ENCODE data around the gene MYO18A.

MYO18A gene

DNA sequence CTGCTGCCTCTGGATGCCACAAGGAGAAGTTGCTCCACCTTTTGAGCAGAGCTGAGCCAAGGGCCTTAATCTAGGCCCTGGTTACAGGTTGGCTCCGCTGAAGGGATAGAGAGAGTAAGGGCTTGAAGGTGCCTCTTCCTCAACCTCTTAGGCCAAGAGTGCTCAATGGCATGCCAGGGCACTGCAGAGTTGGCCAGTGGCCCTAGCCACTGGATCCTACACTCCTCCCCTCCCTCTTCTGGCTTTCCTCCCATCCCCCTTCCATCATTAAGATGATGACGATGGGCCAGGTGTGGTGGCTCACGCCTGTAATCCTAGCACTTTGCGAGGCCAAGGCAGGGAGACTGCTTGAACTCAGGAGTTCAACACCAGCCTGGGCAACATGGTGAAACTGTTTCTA is 50.5 kb downstream of the MYO18A start:
- DNase-seq (ENCODE audit: low spot score): no peak

DNA sequence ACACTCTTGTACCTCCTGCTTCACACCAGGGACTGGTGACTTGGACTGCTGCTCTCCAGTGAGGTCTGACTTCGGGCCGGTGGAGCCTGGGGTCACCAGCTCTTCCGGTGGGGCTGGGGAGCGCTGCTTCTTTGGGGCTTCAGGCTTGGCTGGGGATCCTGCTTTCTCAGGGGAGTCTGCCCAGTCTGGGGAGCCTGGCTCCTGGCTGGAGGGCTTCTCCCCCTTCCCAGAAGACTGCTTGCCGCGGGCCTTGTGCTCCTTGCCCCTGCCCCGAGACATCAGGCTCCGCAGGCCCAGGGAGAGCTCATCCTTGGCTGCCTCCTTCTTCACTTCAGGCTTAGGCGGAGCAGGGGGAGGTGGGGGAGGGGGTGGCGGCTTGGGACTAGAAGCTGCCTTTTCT is 52.4 kb downstream of the MYO18A start:
- no peak for DNase-seq (ENCODE audit: low spot score)

- no peak for DNase-seq (ENCODE audit: low spot score)
These were observed 53.8 kb downstream of the MYO18A start for GRCh38 chr17:29126268-29126930.

DNA sequence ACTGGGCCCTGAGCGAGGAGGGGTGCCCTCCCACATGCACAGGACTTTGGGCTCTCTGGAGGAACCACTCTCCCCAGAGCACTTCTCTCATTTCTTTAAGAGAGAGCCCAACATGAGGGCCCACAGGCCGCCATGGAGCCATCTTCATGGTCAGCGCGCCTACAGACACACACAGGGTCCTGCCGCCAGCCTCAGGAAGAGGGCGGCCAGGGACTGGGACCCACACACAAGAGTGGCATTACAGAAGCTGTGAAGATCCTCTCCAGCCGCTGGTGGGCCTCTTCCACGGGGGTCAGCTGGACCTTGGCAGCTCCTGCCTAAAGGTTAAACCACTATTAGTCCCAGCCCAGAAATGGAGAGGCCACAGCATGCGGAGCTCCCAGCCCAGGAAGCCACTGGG is 54.5 kb downstream of the MYO18A start:
- DNase-seq (ENCODE audit: low spot score): no peak

GRCh38 chr17:29124925-29125273 is 55.3 kb downstream of the MYO18A start:
- no peak for DNase-seq (ENCODE audit: low spot score)

DNA sequence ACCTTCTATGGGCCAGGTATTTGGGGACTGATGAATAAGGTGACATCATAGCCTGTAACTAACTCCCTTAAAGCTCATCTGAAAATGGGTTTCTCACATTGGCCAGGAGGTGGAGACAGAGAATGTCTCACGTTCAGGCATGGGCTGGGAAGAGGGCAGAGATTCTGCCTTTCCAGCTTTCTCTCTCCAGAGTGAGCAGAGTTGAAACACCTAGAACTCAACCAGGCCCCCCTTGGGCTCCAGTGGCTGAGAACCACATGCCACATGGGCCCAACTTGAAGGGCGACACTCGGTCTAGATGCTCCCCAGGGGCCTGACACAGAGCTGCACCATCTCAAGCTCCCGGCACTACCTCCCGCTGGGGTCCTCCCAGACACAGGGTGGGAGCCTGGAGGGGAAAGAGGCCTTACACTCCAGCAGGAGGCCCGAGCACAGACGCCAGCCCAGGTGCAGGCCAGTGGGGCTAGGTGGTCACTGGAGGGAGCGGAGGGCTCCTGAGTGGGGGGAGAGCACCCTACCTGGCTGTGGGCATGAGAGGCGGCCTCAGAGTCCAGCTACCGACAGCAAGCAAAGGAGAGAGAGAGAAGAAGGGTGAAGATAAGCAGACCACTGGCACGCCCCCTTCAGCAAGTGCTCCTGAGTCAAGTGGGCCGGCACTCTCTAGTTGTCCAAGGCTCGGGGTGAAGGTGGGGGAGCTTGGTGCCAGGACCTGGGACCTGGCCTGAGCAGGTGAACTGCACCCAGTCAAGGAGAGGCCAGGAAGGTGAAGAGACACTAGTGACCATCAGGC is 55.9 kb downstream of the MYO18A start:
- DNase-seq (ENCODE audit: low spot score): peak; percentile 83

GRCh38 chr17:29123111-29123510 is 57.1 kb downstream of the MYO18A start:
- no peak for DNase-seq (ENCODE audit: low spot score)

GRCh38 chr17:29121442-29121841 is 58.8 kb downstream of the MYO18A start:
- no peak for DNase-seq (ENCODE audit: low spot score)

- no peak for DNase-seq (ENCODE audit: low spot score)
These were observed 59.8 kb downstream of the MYO18A start for GRCh38 chr17:29120433-29120832.

- DNase-seq (ENCODE audit: low spot score): no peak
These were observed 60.9 kb downstream of the MYO18A start for GRCh38 chr17:29119265-29119664.

DNA sequence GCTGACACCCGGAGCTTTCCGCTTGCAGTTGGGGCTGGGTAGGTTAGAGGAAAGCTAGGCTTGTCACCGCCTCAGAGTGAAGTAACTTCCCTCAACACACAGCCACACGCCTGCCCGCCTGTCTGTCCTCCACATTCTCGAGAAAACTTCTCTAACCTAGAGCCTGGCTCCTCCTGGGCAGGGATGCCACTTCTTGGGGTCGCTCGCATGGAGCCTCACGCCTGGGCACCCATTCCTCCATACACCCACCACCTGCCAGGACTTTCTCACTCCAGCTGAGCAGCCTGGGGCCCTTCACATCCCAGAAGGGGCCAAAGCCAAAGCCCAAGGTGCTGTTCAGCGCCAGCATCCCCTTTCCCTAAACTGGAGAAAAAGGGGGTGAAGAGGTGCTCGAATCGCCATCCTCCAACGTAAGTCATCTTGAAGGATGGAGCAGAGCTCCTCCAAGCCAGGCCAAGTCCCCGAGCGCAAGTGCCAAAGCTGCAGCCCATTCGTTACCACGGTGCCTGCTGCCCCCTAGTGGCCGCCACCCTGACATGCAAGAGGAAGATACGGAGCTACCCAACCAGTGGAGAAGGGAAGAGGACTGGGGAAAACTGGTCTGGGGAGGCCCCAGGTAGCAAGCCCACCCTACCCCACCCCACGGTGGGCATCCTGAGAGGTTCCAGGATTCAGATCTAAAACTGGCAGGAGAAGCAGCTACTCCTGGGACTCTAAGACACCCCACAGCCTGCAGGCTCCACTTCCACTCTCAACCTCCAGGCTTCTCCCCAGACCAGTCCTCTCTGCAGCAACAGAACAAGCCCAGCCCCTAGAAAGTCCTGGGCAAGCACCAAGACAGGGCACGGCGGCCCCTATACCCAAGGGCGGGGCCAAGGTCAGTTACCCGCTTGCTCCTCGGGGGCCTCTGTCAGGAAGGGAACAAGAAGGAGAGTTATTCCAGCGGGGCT is 63.1 kb downstream of the MYO18A start:
- DNase-seq (ENCODE audit: low spot score): peak; percentile 83

- peak; percentile 78 for DNase-seq (ENCODE audit: low spot score)
These were observed 64.0 kb downstream of the MYO18A start for GRCh38 chr17:29115961-29116803.

GRCh38 chr17:29115435-29115834 is 64.8 kb downstream of the MYO18A start:
- DNase-seq (ENCODE audit: low spot score): no peak

- no peak for DNase-seq (ENCODE audit: low spot score)
These were observed 66.1 kb downstream of the MYO18A start for GRCh38 chr17:29114141-29114540.

DNA sequence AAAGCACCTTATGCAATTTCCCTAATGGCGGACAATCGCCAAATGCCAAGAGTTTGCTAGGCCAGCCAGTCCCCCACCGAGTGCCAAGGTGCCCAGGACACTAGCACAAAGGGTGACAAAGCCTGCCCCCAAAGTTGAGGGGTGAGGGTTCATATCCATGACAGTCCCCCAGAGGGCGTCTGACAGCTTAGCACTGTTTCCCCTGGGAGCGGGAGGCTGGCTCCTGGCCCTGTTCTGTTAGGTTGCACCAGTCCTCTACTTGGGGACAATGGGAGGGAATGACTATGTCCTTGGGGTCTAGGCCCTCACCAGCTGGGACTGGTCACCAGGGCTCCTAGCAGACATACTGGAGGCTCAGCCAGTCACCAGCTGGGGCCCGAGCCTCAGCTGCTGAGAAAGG is 66.9 kb downstream of the MYO18A start:
- DNase-seq (ENCODE audit: low spot score): no peak

DNA sequence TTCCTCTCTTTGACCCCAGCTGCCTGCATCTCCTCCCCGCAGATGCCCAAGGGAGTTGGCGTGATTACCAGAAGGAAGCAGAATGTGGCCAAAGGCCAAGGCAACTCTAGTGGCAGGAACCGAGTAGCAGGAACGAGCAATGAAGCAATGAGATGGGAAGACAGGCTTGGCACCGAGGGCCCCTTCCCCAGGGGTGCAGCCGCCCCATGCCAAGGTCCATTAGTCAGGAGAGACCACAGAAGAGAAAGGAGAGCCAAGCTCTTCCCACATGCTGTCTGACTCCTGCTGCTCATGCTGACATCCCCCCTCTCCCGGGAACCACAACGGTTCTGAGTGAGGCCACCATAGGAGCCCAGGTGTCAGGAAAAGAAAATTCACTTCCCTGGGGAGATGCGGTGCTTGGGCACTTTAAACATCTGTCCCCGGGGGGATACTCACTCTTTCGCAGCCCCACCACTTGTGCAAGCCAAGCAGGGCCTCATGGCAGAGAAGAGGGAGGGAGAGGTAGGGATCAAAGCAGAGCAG is 67.4 kb downstream of the MYO18A start:
- no peak for DNase-seq (ENCODE audit: low spot score)

- DNase-seq (ENCODE audit: low spot score): peak; percentile 79
These were observed 68.2 kb downstream of the MYO18A start for GRCh38 chr17:29111816-29112499.

GRCh38 chr17:29110372-29110757 is 69.8 kb downstream of the MYO18A start:
- DNase-seq (ENCODE audit: low spot score): no peak

- peak; percentile 54 for DNase-seq (ENCODE audit: low spot score)
These were observed 70.5 kb downstream of the MYO18A start for GRCh38 chr17:29109477-29110371.

Data from SK-N-DZ (cell line).